ENCODE data around the gene SYNGAP1. TPM values are rescaled to one million over a fixed set of nuclear protein-coding genes. Genes with fewer than 3 reads are reported as not detected.

The SYNGAP1 gene
- polyA plus RNA-seq, 1 donor from 2014 or later: 4.3 TPM

DNA sequence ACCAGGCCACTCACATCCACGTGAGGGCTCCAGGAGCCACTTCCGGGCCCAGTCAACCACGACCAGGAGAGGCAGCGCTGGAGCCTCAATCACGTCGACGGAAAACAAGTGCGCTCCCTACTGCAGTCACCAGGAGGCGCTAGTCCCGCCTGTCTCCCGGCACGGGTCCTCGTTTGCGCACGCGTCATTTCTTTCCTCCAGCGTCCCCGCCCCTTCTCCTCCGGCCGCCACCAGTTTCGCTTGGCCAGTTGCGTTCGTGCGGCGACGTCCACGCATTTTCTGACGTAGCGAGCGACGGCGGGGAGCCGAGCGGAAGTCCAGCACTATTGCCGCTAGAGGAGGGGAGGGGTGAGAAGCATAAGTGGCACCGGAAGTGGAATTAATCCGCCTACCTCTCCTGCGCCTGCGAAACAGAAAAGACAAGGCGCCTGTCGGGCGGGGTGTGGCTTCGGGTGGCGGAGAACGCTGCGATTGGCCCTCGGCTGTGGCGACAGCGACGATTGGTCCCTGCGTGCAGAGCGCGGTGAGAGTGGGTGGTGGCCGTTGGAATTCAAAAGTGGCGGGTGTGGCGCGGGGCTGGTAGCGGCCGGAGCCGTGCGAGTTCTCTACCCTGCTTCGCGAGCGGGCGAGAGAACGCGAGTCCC, 28.5 kb upstream of the SYNGAP1 start, which contains the start of gene KIFC1:
TSS of gene KIFC1 (plus strand) at position 546 of the 644 bp plus-strand sequence. CDS start 163 bp downstream, outside the sequence.
- Histone ChIP-seq H3K9me2 (ENCODE audit: insufficient read depth, low read length) (no peaks in the 10 kb centered on the region), H3K79me2 (replicated peaks; ENCODE audit: insufficient read depth, low read length) (peaks cover 41% of the 10 kb centered on the region)

DNA sequence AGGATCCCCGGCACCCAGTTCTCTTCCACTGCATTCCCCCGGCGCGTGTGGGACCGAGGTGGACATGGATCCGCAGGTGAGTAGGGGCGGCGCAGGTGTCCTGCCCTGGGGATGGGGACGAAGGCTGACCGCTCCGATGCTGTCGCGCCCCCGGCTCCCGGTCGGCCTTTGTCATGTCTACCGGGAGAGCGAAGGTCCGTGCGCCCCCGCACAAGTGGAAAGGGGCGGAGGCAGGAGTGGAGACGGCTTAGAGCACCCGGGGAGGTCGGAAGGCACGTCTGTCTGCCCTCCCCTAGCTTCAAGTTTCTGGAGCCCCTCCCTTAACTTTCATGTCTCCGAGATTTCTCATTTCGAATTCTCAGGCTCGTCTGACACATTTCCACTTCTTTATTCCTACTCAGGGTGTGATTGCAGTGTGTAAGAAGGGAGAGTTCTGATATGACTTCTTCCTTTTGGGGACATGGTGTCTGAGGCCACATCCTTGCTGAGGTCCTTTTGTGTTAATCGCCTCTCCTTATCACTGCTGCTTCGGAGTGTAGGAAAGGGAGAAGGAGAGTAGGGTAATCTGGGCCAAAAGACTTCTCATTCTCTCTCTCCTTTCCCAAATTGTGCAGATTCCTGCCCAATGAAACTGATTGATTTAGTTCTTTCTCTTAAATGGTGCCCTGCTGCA, 27.8 kb upstream of the SYNGAP1 start:
- H3K9me3 ChIP-seq (ENCODE audit: low read length): no peaks in the 10 kb centered on the region
- H3K4me3 ChIP-seq (ENCODE audit: low read length): peak overlapping the region; percentile 74
- peak; percentile 56 for TF ChIP-seq MXI1 (conservative IDR thresholded peaks at IDR 0.05; ENCODE audit: poor library complexity, severe bottlenecking)
- TF ChIP-seq EZH2 (IDR thresholded peaks at IDR 0.05; ENCODE audit: borderline replicate concordance, insufficient read depth, low read length, poor library complexity, severe bottlenecking): no peak
- no peak for TF ChIP-seq TAF1 (IDR thresholded peaks at IDR 0.05; ENCODE audit: low read depth)
- peak overlapping the region; percentile 54 for H3K4me2 ChIP-seq (ENCODE audit: low read length)
- H4K20me1 ChIP-seq (ENCODE audit: insufficient read depth): no peaks in the 10 kb centered on the region
- H3K79me2 ChIP-seq (replicated peaks; ENCODE audit: insufficient read depth, low read length): peaks cover 42% of the 10 kb centered on the region
- H3K36me3 ChIP-seq (ENCODE audit: insufficient read depth, low read length): no peaks in the 10 kb centered on the region
- H3K27ac ChIP-seq (ENCODE audit: low read length): no peak overlapping the region
- no peak overlapping the region for H3K9ac ChIP-seq (ENCODE audit: low read length)
- H3K27me3 ChIP-seq (ENCODE audit: insufficient read depth, low read depth, low read length): no peaks in the 10 kb centered on the region
- H2AFZ ChIP-seq (ENCODE audit: low read depth, low read length): no peak overlapping the region
- no peaks in the 10 kb centered on the region for H3K9me2 ChIP-seq (ENCODE audit: insufficient read depth, low read length)
- no peaks in the 10 kb centered on the region for H3F3A ChIP-seq (ENCODE audit: insufficient read depth, low read length, poor library complexity, severe bottlenecking)

More for the DNA sequence above, 28.5 kb upstream of the SYNGAP1 start, which contains the start of gene KIFC1:
- Histone ChIP-seq H2AFZ (ENCODE audit: low read depth, low read length) (peak within 1 kb of the TSS; percentile 27), H3K27ac (ENCODE audit: low read length) (peak within 1 kb of the TSS; percentile 55), H3K36me3 (ENCODE audit: insufficient read depth, low read length) (no peaks in the 10 kb centered on the region), H3K4me2 (ENCODE audit: low read length) (peak within 1 kb of the TSS; percentile 54), H3K9me3 (ENCODE audit: low read length) (no peaks in the 10 kb centered on the region), H4K20me1 (ENCODE audit: insufficient read depth) (no peaks in the 10 kb centered on the region), H3K9ac (ENCODE audit: low read length) (peak within 1 kb of the TSS; percentile 24), H3K27me3 (ENCODE audit: insufficient read depth, low read depth, low read length) (no peaks in the 10 kb centered on the region), H3K4me3 (ENCODE audit: low read length) (peak within 1 kb of the TSS; percentile 74), H3F3A (ENCODE audit: insufficient read depth, low read length, poor library complexity, severe bottlenecking) (no peaks in the 10 kb centered on the region)
- TF ChIP-seq TAF1 (IDR thresholded peaks at IDR 0.05; ENCODE audit: low read depth) (no peak), SMC3 (conservative IDR thresholded peaks at IDR 0.05; ENCODE audit: poor library complexity) (peak; percentile 94), MXI1 (conservative IDR thresholded peaks at IDR 0.05; ENCODE audit: poor library complexity, severe bottlenecking) (peak; percentile 98), RAD21 (conservative IDR thresholded peaks at IDR 0.05) (peak; percentile 82), POLR2AphosphoS5 (IDR thresholded peaks at IDR 0.05) (peak; percentile 57), EP300 (conservative IDR thresholded peaks at IDR 0.05; ENCODE audit: poor library complexity, severe bottlenecking) (peak; percentile 79)
- TF ChIP-seq, protein P1, sequence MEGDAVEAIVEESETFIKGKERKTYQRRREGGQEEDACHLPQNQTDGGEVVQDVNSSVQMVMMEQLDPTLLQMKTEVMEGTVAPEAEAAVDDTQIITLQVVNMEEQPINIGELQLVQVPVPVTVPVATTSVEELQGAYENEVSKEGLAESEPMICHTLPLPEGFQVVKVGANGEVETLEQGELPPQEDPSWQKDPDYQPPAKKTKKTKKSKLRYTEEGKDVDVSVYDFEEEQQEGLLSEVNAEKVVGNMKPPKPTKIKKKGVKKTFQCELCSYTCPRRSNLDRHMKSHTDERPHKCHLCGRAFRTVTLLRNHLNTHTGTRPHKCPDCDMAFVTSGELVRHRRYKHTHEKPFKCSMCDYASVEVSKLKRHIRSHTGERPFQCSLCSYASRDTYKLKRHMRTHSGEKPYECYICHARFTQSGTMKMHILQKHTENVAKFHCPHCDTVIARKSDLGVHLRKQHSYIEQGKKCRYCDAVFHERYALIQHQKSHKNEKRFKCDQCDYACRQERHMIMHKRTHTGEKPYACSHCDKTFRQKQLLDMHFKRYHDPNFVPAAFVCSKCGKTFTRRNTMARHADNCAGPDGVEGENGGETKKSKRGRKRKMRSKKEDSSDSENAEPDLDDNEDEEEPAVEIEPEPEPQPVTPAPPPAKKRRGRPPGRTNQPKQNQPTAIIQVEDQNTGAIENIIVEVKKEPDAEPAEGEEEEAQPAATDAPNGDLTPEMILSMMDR (IDR thresholded peaks at IDR 0.05; ENCODE audit: poor library complexity, severe bottlenecking): peak; percentile 100
- TF ChIP-seq, protein P2, sequence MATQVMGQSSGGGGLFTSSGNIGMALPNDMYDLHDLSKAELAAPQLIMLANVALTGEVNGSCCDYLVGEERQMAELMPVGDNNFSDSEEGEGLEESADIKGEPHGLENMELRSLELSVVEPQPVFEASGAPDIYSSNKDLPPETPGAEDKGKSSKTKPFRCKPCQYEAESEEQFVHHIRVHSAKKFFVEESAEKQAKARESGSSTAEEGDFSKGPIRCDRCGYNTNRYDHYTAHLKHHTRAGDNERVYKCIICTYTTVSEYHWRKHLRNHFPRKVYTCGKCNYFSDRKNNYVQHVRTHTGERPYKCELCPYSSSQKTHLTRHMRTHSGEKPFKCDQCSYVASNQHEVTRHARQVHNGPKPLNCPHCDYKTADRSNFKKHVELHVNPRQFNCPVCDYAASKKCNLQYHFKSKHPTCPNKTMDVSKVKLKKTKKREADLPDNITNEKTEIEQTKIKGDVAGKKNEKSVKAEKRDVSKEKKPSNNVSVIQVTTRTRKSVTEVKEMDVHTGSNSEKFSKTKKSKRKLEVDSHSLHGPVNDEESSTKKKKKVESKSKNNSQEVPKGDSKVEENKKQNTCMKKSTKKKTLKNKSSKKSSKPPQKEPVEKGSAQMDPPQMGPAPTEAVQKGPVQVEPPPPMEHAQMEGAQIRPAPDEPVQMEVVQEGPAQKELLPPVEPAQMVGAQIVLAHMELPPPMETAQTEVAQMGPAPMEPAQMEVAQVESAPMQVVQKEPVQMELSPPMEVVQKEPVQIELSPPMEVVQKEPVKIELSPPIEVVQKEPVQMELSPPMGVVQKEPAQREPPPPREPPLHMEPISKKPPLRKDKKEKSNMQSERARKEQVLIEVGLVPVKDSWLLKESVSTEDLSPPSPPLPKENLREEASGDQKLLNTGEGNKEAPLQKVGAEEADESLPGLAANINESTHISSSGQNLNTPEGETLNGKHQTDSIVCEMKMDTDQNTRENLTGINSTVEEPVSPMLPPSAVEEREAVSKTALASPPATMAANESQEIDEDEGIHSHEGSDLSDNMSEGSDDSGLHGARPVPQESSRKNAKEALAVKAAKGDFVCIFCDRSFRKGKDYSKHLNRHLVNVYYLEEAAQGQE (IDR thresholded peaks at IDR 0.05; ENCODE audit: borderline replicate concordance): no peak

All from neural cell (in vitro differentiated cells).